HG03025 (cell line): Measurements from ENCODE around the gene HS3ST5.
"Not testable (repeated sequence)": the region's sequence is repeated elsewhere in the genome, so short reads cannot be mapped to it uniquely, and the experiment has no call there.

Experiments used
- ATAC-seq: cut with Tn5 transposase; IDR thresholded peaks from one replicate; pipeline ENCODE4 v1.9.1; 2021; ENCODE audit warnings: mild to moderate bottlenecking, moderate library complexity; ENCODE audit not compliant: unreplicated experiment, low FRiP score

The HS3ST5 gene

DNA sequence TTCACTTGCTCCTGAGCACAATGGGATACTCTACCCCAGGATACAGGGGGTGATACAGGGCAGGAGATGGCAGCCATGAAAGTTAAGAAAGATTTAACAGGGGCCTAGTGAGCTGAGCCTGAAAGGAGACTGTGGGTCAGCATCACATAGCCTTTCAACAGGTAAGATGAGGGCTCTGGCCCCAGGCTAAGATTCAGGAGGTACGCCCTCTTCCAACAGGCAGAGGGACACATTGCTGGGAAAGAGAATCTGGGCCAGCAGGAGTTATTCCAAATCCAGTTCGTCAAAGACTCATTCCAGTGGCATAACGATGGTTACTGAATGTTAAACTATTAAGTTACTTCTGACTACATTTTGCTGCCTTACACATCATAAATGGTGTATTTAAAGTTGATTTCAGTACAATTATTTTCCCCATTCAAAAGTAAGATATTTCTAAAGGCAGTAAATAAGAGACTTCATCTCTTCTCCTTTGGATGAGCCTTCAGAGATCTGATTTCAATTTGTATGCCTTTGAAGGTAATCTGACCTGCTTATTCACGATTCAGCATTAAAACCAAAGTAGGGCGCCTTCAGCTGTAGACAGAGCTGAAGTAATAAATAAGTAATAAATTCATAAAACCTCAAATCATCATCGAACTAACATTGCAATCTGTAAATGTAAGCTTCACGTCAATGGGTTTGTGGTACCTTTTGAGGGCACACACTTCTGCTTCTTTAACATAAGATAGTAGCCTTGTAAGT, 62.4 kb downstream of the HS3ST5 start:
- ATAC-seq: no peak

DNA sequence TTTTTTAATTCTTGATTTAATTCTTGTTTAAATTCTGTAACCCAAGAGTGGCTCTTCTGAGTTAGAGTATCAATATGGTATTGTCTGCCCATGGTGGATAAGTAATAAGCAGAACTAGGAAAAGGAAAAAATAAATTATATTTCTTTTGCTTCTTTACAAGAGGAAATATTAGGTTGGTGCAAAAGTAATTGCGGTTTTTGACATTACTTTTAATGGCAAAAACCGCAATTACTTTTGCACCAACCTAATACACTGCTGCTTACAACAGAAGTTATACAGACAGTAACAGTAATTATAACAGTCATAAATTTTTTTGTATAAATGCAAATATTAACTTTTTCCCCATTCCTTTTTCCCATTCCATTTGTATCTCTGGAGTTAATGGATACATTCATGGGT, 65.6 kb downstream of the HS3ST5 start:
- no peak for ATAC-seq

- no peak for ATAC-seq
Observed at GRCh38 chr6:114276783-114277182, 66.0 kb downstream of the HS3ST5 start.

DNA sequence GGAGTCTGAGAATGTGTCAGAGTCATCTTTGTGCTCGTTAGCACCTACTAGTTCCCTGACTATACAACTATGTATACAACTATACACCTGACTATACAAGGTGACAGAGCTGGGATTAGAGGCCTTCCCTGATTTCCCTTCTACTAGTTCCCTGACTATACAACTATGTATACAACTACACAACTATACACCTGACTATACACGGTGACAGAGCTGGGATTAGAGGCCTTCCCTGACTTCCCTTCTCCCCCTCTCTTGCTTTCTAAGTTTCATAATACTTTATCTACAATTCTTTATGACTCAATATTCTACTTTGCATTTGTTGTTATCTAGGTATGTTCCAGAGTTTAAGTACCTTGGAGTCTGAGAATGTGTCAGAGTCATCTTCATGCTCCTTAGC, 68.0 kb downstream of the HS3ST5 start:
- no peak for ATAC-seq

DNA sequence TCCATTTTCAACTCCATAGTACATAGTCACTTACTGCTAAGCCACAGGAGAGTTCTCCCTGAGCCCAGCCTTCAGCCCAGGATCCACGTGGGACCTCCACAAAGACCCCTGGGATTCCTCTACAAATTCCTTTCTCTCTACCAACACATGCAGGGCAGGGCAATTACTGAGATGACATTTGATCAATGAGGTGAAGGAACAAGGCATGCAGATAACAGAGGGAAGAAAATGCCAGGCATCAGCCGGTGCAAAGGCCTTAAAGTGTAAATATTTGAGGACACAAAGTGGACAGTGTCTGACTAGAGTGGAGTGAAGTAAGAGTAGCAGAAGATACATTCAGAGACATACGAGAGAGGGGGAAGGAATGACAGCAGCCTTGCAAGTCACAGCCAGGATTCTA, 70.2 kb downstream of the HS3ST5 start:
- ATAC-seq: no peak

DNA sequence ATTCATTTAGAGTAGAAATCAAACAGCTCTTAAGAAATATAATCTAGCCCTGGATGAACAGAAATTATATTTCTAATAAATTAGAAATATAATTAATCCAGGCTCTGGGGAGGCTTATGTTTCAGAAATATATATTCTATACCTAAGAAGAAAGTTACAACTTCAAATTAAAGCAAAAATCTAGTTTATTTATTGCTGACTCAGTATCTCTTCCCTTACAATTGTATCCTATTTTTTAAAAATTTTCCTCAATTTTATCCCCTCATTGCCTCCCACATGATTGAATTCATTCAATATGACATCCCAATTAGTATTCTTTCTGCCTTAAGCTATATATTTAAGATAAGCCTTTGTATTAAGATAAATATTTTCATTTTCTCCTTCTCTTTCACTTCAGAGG, 71.4 kb downstream of the HS3ST5 start:
- no peak for ATAC-seq

- no peak for ATAC-seq
Observed at GRCh38 chr6:114267897-114268296, 74.9 kb downstream of the HS3ST5 start.

GRCh38 chr6:114260810-114261209, 82.0 kb downstream of the HS3ST5 start:
- ATAC-seq: no peak

GRCh38 chr6:114258376-114258775, 84.4 kb downstream of the HS3ST5 start:
- no peak for ATAC-seq

DNA sequence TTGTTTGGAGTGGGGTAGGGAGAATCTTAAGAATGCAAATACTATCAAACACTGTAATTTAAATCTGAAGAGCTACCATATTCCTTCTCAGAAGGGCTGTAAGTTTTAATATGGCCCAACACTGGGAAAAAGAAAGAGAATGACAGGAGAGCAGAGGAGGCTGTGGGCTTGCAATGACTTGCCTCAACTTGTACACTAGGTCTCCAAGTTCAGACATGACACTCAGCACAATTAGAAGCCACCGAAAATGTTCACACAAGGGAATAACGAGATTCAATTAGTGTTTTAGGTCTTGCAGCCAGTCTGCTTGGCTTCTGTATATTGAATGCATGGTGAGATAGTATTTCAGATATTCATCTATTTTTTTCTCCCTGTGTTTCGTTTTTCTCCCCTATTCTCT, 89.4 kb downstream of the HS3ST5 start:
- ATAC-seq: no peak

GRCh38 chr6:114249522-114249921, 93.3 kb downstream of the HS3ST5 start:
- no peak for ATAC-seq

- ATAC-seq: no peak
Observed at GRCh38 chr6:114247101-114247500, 95.7 kb downstream of the HS3ST5 start.

DNA sequence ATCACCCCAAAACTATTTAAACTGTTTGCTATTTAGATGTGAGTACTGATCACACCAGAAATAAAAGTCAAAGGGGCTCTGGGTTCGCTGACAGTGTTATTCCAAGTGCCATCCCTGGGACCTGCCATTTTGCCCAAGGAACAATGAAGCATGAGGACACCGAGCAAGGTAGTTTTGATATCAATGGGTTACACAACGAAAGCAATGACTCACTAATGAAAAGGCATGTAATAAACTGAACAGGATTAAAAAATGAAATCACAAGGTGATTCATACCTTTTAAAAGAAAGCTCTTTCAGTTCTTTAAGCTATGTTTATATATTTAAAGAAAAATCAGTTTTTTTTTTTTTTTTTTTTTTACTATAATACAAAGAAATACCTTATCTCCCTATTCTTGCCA, 102.0 kb downstream of the HS3ST5 start:
- ATAC-seq: no peak

GRCh38 chr6:114228675-114229074, 114.1 kb downstream of the HS3ST5 start:
- no peak for ATAC-seq

GRCh38 chr6:114227944-114228468, 114.8 kb downstream of the HS3ST5 start:
- no peak for ATAC-seq

DNA sequence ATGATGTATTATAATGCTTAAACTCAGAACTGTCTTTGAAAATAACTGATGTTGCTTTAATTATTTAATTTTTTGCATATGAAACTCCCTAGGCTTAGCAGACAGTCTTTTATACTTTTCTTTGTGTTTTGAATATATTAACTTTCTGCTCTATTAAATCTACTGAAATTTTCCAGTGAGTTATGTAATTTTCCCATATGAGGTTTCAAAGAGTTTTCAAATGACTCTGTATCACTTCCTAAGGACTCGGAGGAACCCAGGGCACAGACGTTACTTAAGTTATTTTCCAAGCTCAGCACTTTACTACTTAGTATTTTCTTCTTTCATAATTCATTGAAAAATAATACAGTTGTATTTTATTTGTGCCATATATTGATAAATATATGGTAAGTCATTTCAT, 122.6 kb downstream of the HS3ST5 start:
- ATAC-seq: no peak

GRCh38 chr6:114218437-114219340, 124.1 kb downstream of the HS3ST5 start:
- no peak for ATAC-seq

GRCh38 chr6:114217996-114218395, 124.8 kb downstream of the HS3ST5 start:
- ATAC-seq: not testable (repeated sequence)

DNA sequence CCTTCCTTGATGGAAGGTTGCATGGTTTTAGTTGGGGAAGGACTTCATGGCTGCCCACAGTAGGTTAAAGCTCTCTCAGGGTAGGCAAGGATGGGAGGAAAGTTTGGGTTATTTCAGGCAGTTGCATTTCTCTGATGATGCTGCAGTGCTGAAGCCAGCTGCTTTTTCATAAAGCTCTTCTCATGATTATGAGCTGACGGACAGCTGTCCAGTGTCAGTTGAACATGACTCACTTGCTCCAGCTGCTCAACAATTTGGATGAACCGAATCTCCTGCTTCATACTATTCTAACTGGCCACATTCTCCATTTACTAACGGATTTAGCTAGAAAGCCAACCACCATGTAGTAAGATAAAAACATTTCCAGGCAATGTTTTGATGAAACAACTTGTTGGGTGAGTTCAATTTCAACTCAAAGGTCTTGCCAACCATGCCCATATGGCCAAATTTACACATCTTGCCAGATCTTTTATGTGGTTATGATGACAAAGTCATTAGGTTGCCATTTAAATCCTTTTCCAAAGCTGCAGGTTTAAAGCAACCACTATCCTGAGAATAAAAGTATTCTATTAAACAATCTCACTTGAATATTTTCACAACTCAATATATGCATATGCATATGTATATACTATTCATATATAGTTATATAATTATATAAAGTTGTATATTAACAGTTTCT, 125.9 kb downstream of the HS3ST5 start:
- ATAC-seq: no peak

DNA sequence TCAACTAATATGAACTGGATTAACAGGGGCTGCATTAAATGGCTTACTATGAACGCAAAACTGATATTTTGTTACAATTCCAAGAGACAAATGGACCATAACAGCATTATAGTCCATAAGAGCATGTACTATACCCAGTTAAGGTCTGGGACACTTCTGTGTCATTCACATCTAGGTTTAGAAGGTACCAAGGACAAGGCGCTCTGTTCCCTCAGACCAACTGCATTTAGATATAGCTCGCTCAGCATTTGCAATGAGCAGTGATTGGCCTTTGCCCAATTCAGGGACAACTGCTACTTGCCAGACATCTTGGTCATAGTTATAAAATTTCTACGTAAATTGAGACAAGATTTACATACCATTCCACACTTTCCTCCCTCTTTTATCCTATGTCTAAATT, 132.4 kb downstream of the HS3ST5 start:
- ATAC-seq: no peak

DNA sequence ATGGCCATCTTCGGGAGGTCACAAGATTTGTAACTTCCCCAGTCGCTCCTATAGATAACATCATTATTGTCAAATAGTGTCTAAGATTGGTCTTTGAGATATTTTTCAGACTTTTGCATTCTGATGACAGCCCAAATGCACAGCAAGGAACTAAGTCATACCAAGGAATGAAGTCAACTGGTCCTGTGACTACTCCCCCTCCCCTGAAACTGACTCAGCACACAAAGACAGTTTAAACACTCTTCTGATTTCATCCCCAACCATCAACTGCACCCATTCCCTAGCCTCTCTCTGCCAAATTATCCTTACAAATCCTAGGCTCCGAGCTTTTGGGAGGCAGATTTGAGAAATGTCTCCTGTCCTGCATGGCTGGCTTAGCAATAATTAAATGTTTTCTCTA, 139.4 kb downstream of the HS3ST5 start:
- ATAC-seq: no peak
